Left lobe of liver (tissue), 2 donors: ENCODE measurements around the gene SLC2A13. TPM values are rescaled to one million over a fixed set of nuclear protein-coding genes. Genes with fewer than 3 reads are reported as not detected.
"Not testable (repeated sequence)": the region's sequence is repeated elsewhere in the genome, so short reads cannot be mapped to it uniquely, and the experiment has no call there.

ENCODE experiments used
- ATAC-seq: fragments of 200-7000 bp; cut with Tn5 transposase; one replicate; pipeline ENCODE4 v1.9.1; 2020; ENCODE audit warnings: mild to moderate bottlenecking, moderate library complexity
- DNase-seq: peaks from one replicate; pipeline ENCODE4 v3.0.0-alpha.2; 2020; ENCODE audit warnings: low spot score
- total RNA-seq: library from RNA; stranded (reverse); gene quantifications from one replicate; pipeline ENCODE4 v1.2.1, GENCODE V29; 2021
- donor health status: DM: no; HTN: no; CAD: no; lungs with moderate emphysema.
- donor health status: DM: no; HTN: yes; CAD: no.

The SLC2A13 gene
- total RNA-seq, 1 donor from 2014 or later = 5.7 TPM

- DNase-seq (no peak), ATAC-seq (no peak)
Measured at GRCh38 chr12:39935839-39936238, 170.0 kb downstream of the SLC2A13 start.

- DNase-seq (no peak), ATAC-seq (no peak)
Measured at GRCh38 chr12:39935275-39935674, 170.6 kb downstream of the SLC2A13 start.

GRCh38 chr12:39931857-39932256 is 174.0 kb downstream of the SLC2A13 start:
- ATAC-seq (peak; percentile 16), DNase-seq (no peak)

GRCh38 chr12:39931231-39931630 is 174.7 kb downstream of the SLC2A13 start:
- DNase-seq (peak; percentile 52), ATAC-seq (peak; percentile 96)

GRCh38 chr12:39930101-39930500 is 175.8 kb downstream of the SLC2A13 start:
- peak; percentile 51 for ATAC-seq

GRCh38 chr12:39928181-39928899 is 177.5 kb downstream of the SLC2A13 start:
- ATAC-seq (no peak), DNase-seq (no peak)

More at GRCh38 chr12:39930101-39930500, 175.8 kb downstream of the SLC2A13 start:
- no peak for DNase-seq

GRCh38 chr12:39923364-39923763 is 182.5 kb downstream of the SLC2A13 start:
- DNase-seq (no peak), ATAC-seq (peak; percentile 58)

GRCh38 chr12:39922598-39922997 is 183.3 kb downstream of the SLC2A13 start:
- peak; percentile 71 for ATAC-seq
- DNase-seq = not testable (repeated sequence)

- no peak for ATAC-seq
- no peak for DNase-seq
Measured at GRCh38 chr12:39920647-39921046, 185.2 kb downstream of the SLC2A13 start.

- ATAC-seq (peak; percentile 52), DNase-seq (no peak)
Measured at GRCh38 chr12:39920222-39920621, 185.7 kb downstream of the SLC2A13 start.

GRCh38 chr12:39919790-39920189 is 186.1 kb downstream of the SLC2A13 start:
- ATAC-seq (no peak), DNase-seq (no peak)

- ATAC-seq (no peak), DNase-seq (no peak)
Measured at GRCh38 chr12:39915249-39915648, 190.6 kb downstream of the SLC2A13 start.

GRCh38 chr12:39912211-39912980 is 193.5 kb downstream of the SLC2A13 start:
- DNase-seq = peak; percentile 82
- peak; percentile 98 for ATAC-seq

GRCh38 chr12:39906237-39906636 is 199.6 kb downstream of the SLC2A13 start:
- no peak for ATAC-seq

GRCh38 chr12:39905152-39905551 is 200.7 kb downstream of the SLC2A13 start:
- no peak for DNase-seq

More at GRCh38 chr12:39906237-39906636, 199.6 kb downstream of the SLC2A13 start:
- no peak for DNase-seq

GRCh38 chr12:39902821-39903220 is 203.1 kb downstream of the SLC2A13 start:
- DNase-seq = no peak
- ATAC-seq = no peak

More at GRCh38 chr12:39905152-39905551, 200.7 kb downstream of the SLC2A13 start:
- peak; percentile 42 for ATAC-seq

- DNase-seq = no peak
- peak; percentile 72 for ATAC-seq
Measured at GRCh38 chr12:39897315-39897714, 208.6 kb downstream of the SLC2A13 start.

GRCh38 chr12:39893388-39893787 is 212.5 kb downstream of the SLC2A13 start:
- peak; percentile 69 for DNase-seq
- ATAC-seq = peak; percentile 67

GRCh38 chr12:39892146-39892545 is 213.7 kb downstream of the SLC2A13 start:
- ATAC-seq = peak; percentile 71
- DNase-seq = no peak

- DNase-seq (no peak), ATAC-seq (no peak)
Measured at GRCh38 chr12:39887856-39888255, 218.0 kb downstream of the SLC2A13 start.

- DNase-seq (no peak), ATAC-seq (no peak)
Measured at GRCh38 chr12:39886106-39886505, 219.8 kb downstream of the SLC2A13 start.

- DNase-seq (no peak), ATAC-seq (no peak)
Measured at GRCh38 chr12:39884616-39885125, 221.2 kb downstream of the SLC2A13 start.
